Measurements from ENCODE around the gene PRR35. TPM values are rescaled to one million over a fixed set of nuclear protein-coding genes. Genes with fewer than 3 reads are reported as not detected.

PRR35 gene
- total and polyA plus RNA-seq, 7 donors = not detected

DNA sequence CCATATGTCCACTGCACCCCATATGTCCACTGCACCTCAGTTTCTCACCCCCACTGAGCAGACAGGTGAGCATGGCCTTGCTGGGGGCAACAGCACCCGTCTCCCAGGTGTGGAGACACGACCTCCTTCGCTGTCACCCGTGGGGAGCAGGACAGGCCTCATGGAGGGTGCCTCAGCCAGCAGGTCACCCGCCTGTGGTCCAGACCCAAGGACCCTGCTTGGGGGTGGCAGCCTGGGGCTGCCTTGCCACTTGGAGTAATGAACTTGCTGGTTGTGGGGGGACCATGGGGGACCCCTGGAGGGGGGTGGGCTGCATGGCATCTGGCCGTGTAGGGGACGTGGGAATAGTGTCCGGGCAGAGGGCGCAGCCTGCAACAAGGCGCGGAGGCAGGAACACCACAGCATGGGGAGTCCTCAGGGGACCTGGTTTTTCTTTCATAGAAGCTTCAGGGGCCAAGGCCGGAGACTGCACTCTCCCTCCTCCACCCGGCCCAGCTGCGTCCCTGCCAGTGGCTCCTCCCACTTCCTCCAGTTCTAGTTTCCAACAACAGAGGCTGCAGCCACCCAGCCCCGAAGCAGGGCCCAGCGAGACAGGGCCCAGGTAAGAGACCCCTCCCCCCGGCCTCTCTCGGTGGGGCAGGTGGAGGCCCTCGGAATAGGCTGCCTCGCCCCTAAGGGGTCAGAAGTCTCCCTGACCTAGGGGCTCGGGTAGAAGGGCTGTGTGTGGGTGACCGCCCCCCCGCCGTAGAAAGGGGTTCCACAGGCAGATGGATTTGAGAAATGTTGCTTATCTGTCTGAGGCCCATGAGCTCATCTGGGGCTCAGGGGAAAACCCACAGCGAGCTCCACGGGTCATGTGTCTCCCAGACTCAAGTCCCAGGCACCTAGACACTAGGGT is 6.5 kb downstream of the PRR35 start, which contains the start of gene NHLRC4:
NHLRC4 (plus strand) TSS at position 531 of the 898 bp plus-strand sequence. CDS start 1,043 bp downstream, outside the sequence.
- peak; percentile 90 for DNase-seq
- peak within 1 kb of the TSS in 3 of 4 donors; percentile 24 to 39 (median 32) for H3K4me3 ChIP-seq
- H3K9me3 ChIP-seq = no peaks in the 10 kb centered on the region
- peaks cover 0 to 53% (median 45%) of the 10 kb centered on the region in 4 donors for H3K4me1 ChIP-seq
- H3K36me3 ChIP-seq = no peaks in the 10 kb centered on the region
- peaks cover 0 to 17% (median 5%) of the 10 kb centered on the region in 3 donors for H3K27me3 ChIP-seq
- intact Hi-C loops (cut with DNase I) = no loop called here
- WGBS, 2 donors = 29 to 30% methylated on average over 26 of the region's 26 CpGs
- peak within 1 kb of the TSS; percentile 14 to 62 (median 33) for H3K27ac ChIP-seq
- TF ChIP-seq POLR2A (IDR thresholded peaks at IDR 0.05) (no peak), EP300 (IDR thresholded peaks at IDR 0.05) (no peak), POLR2AphosphoS5 (IDR thresholded peaks at IDR 0.05) (no peak)
- TF ChIP-seq, protein P1, sequence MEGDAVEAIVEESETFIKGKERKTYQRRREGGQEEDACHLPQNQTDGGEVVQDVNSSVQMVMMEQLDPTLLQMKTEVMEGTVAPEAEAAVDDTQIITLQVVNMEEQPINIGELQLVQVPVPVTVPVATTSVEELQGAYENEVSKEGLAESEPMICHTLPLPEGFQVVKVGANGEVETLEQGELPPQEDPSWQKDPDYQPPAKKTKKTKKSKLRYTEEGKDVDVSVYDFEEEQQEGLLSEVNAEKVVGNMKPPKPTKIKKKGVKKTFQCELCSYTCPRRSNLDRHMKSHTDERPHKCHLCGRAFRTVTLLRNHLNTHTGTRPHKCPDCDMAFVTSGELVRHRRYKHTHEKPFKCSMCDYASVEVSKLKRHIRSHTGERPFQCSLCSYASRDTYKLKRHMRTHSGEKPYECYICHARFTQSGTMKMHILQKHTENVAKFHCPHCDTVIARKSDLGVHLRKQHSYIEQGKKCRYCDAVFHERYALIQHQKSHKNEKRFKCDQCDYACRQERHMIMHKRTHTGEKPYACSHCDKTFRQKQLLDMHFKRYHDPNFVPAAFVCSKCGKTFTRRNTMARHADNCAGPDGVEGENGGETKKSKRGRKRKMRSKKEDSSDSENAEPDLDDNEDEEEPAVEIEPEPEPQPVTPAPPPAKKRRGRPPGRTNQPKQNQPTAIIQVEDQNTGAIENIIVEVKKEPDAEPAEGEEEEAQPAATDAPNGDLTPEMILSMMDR (IDR thresholded peaks at IDR 0.05) = no peak

DNA sequence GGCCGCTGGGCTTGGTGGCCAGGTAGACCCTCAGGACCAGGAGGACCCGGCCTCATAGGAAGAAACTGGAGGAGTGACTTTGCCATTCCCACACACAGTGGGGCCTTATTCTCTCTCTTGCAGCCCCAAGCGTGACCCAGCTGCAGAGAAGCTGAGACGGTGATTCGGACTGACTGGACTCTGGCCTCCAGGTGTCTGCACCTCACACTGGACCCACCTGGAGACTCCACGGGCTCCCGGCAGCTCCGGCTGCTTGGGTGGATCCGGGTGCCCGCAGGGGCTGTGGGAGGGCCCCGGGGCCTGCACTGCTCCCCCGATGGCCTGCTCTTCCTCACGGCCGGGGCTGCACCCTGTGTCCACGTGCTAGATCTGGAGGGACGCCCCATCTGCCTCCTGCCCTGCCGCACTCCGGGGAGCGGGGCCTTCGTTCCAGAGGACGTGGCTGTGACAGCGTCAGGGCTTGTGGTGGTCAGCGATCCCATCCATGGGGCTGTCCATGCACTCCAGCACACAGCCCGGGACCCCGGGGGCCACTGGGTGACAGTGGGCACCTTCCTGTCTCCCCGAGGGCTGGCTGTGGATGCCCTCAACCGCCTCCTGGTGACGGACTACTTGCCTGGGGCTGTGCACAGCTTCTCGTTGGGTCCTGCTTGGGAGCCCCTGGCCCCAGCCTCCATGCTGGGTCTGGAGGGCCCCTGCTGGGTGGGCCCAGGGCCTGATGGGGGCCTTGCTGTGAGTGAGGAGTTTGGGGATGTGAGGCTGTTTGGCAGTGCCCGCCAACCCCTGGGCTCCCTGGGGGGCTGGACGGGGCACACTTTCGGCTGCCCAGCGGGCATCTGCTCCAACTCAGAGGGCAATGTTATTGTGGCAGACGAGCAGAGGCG is 7.4 kb downstream of the PRR35 start:
- intact Hi-C loops (cut with DNase I) = no loop called here
- TF ChIP-seq EP300 (IDR thresholded peaks at IDR 0.05) (no peak), POLR2AphosphoS5 (IDR thresholded peaks at IDR 0.05) (no peak), POLR2A (IDR thresholded peaks at IDR 0.05) (no peak)
- TF ChIP-seq, protein P1 (IDR thresholded peaks at IDR 0.05) = no peak
- H3K36me3 ChIP-seq = no peaks in the 10 kb centered on the region
- peaks cover 0 to 11% (median 0%) of the 10 kb centered on the region in 3 donors for H3K27me3 ChIP-seq
- H3K27ac ChIP-seq = peak overlapping the region in 3 of 4 donors; percentile 14 to 62 (median 44)
- DNase-seq = no peak
- peak overlapping the region in 2 of 4 donors; percentile 32 to 39 for H3K4me3 ChIP-seq
- peaks cover 0 to 53% (median 45%) of the 10 kb centered on the region in 4 donors for H3K4me1 ChIP-seq
- H3K9me3 ChIP-seq = no peaks in the 10 kb centered on the region
- WGBS, 2 donors = 88 to 94% methylated on average over 35 of the region's 35 CpGs

DNA sequence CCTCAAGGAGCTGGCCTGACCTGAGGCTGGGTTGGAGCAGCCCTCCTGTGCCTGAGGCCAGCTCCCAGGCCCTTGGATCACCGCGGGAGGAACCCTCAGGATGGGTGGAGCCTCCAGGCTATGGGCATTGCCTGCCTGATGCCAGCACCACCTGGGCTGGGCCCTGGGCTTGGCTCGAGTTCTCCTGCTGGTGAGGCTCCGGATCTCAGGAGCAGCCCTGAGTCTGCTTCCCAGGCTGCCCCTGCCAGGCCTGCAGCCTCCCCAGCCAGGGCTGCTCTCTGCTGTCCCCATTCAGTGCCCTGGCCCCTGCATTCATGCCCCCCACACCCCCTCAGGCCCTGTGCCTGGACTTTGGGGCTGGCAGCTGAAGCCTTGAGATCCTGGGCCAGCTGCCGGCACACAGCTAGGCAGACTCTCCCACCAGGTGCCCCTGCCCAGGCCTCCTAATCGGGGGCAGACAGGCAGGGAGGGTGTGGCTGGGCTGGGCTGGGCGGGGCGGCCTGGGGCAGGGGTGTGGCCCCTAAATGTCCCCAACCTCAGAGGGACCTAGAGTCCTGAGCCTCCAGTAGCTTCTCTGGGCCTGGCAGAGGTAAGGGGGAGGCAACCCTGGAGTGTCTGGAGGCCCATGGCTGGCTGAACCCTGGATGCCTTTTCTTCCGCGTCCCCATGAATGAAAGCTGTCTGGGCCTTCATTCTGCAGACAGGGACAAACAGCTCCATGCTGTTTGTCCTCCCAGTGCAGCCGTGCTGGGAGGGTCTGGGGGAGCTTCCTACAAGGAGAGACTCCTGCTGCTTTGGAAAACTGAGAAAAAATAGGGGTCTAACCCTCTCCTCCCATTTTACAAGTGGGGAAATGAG is 8.4 kb downstream of the PRR35 start:
- WGBS, 2 donors = 26 to 69% methylated on average over 11 of the region's 11 CpGs
- H3K27me3 ChIP-seq = peaks cover 0 to 11% (median 0%) of the 10 kb centered on the region in 3 donors
- intact Hi-C loops (cut with DNase I) = no loop called here

More for the DNA sequence above, 8.4 kb downstream of the PRR35 start:
- no peaks in the 10 kb centered on the region for H3K9me3 ChIP-seq
- H3K36me3 ChIP-seq = peaks cover 0 to 5% (median 0%) of the 10 kb centered on the region in 4 donors
- peak overlapping the region; percentile 77 to 98 (median 98) for H3K4me3 ChIP-seq
- DNase-seq = no peak
- no peak for TF ChIP-seq POLR2A (IDR thresholded peaks at IDR 0.05)
- no peak for TF ChIP-seq POLR2AphosphoS5 (IDR thresholded peaks at IDR 0.05)
- TF ChIP-seq, protein P1 (IDR thresholded peaks at IDR 0.05) = no peak
- TF ChIP-seq EP300 (IDR thresholded peaks at IDR 0.05) = no peak
- peak overlapping the region; percentile 80 to 87 (median 82) for H3K27ac ChIP-seq
- peaks cover 0 to 53% (median 45%) of the 10 kb centered on the region in 4 donors for H3K4me1 ChIP-seq

All from sigmoid colon (tissue), 7 donors.